ENCODE results near the gene TRIP12. TPM values are rescaled to one million over a fixed set of nuclear protein-coding genes. Genes with fewer than 3 reads are reported as not detected.

Gene TRIP12
- total RNA-seq, 1 experiment from 2014 or later: 175 TPM

DNA sequence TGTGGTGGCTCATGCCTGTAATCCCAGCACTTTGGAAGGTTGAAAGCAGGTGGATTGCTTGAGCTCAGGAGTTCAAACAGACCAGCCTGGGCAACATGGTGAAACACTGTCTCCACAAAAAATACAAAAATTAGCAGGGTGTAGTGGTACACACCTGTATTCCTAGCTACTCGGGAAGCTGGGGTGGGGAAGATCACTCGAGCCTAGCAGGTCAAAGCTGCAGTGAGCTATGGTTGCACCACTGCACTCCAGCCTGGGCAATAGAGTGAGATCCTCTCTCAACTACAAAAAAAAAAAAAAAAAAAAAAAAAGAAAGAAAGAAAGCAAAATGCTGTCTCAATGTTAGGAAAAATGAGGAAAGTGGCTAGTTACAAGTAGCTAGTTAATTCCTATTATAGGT, 56.8 kb downstream of the TRIP12 start:
- Histone ChIP-seq H3K36me3 (ENCODE audit: control insufficient read depth in 1 of 2, insufficient read depth in 2 of 2, low read length in 2 of 2) (no peaks in the 10 kb centered on the region; a peak in 1 of 4 replicates), H3K4me2 (ENCODE audit: low read length) (no peak overlapping the region), H3K4me1 (ENCODE audit: control insufficient read depth in 1 of 2, insufficient read depth in 2 of 2, low read length in 2 of 2) (no peaks in the 10 kb centered on the region), H4K20me1 (ENCODE audit: insufficient read depth) (peaks cover 12% of the 10 kb centered on the region; the same call in 1 of the 2 replicates), H3K9me3 (ENCODE audit: control insufficient read depth in 1 of 2, insufficient read depth in 1 of 2, low read depth in 1 of 2, low read length in 2 of 2) (no peaks in the 10 kb centered on the region), H3K9ac (ENCODE audit: low read length) (no peak overlapping the region), H3K9me2 (ENCODE audit: insufficient read depth) (no peaks in the 10 kb centered on the region), H3K27ac (ENCODE audit: low read depth, low read length) (no peak overlapping the region), H3K27me3 (ENCODE audit: insufficient read depth, low read length) (no peaks in the 10 kb centered on the region), H3K4me3 (replicated peaks in 1 of 2; ENCODE audit: low read depth in 1 of 2, low read length in 2 of 2) (no peak overlapping the region), H3K79me2 (ENCODE audit: insufficient read depth, low read length) (peaks cover 91% of the 10 kb centered on the region), H2AFZ (ENCODE audit: low read depth, low read length, poor library complexity, severe bottlenecking) (no peak overlapping the region)
- TF ChIP-seq JUND (IDR thresholded peaks at IDR 0.05) (no peak), POLR2A (IDR thresholded peaks at IDR 0.05; ENCODE audit: borderline replicate concordance, extremely low read depth, insufficient read depth, insufficient read length) (no peak), RAD21 (IDR thresholded peaks at IDR 0.05; ENCODE audit: low read depth) (no peak), POLR2AphosphoS5 (IDR thresholded peaks at IDR 0.05; ENCODE audit: low read depth, low read length) (no peak), CBX3 (IDR thresholded peaks at IDR 0.05; ENCODE audit: low read depth) (no peak), TCF7L2 (IDR thresholded peaks at IDR 0.05; ENCODE audit: borderline replicate concordance, extremely low read depth, insufficient read depth, insufficient read length) (no peak)
- TF ChIP-seq, protein P1, sequence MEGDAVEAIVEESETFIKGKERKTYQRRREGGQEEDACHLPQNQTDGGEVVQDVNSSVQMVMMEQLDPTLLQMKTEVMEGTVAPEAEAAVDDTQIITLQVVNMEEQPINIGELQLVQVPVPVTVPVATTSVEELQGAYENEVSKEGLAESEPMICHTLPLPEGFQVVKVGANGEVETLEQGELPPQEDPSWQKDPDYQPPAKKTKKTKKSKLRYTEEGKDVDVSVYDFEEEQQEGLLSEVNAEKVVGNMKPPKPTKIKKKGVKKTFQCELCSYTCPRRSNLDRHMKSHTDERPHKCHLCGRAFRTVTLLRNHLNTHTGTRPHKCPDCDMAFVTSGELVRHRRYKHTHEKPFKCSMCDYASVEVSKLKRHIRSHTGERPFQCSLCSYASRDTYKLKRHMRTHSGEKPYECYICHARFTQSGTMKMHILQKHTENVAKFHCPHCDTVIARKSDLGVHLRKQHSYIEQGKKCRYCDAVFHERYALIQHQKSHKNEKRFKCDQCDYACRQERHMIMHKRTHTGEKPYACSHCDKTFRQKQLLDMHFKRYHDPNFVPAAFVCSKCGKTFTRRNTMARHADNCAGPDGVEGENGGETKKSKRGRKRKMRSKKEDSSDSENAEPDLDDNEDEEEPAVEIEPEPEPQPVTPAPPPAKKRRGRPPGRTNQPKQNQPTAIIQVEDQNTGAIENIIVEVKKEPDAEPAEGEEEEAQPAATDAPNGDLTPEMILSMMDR (IDR thresholded peaks at IDR 0.05 in 2 of 3, conservative IDR thresholded peaks at IDR 0.05 in 1 of 3; ENCODE audit: borderline replicate concordance in 1 of 3, insufficient read depth in 1 of 3, low read depth in 2 of 3, low read length in 2 of 3): no peak
- CTCF ChIA-PET: no interaction called here
- BruUV-seq (replicated peaks): no TSS peak
- POLR2A ChIA-PET: no interaction called here
- DNase-seq (ENCODE audit: low read depth, low spot score) (no peak), ATAC-seq (no peak)
- intact Hi-C loops (cut with micrococcal nuclease): no loop called here
- RAD21 ChIA-PET (ENCODE audit: low non-redundant PET in 1 of 2, low total read pairs in 2 of 2, uncharacterized antibody in 2 of 2, unreplicated experiment in 2 of 2): no interaction called here

- Histone ChIP-seq H3K36me3 (ENCODE audit: control insufficient read depth in 1 of 2, insufficient read depth in 2 of 2, low read length in 2 of 2) (peaks cover 5 to 10% of the 10 kb centered on the region in 2 experiments; a peak in 1 of 4 replicates), H3K4me2 (ENCODE audit: low read length) (no peak overlapping the region), H3K79me2 (ENCODE audit: insufficient read depth, low read length) (peaks cover 64% of the 10 kb centered on the region), H3K4me3 (replicated peaks in 1 of 2; ENCODE audit: low read depth in 1 of 2, low read length in 2 of 2) (no peak overlapping the region), H4K20me1 (ENCODE audit: insufficient read depth) (peaks cover 12% of the 10 kb centered on the region; the same call in 1 of the 2 replicates), H2AFZ (ENCODE audit: low read depth, low read length, poor library complexity, severe bottlenecking) (no peak overlapping the region), H3K9me2 (ENCODE audit: insufficient read depth) (no peaks in the 10 kb centered on the region), H3K27ac (ENCODE audit: low read depth, low read length) (no peak overlapping the region), H3K9me3 (ENCODE audit: control insufficient read depth in 1 of 2, insufficient read depth in 1 of 2, low read depth in 1 of 2, low read length in 2 of 2) (no peaks in the 10 kb centered on the region), H3K9ac (ENCODE audit: low read length) (no peak overlapping the region), H3K4me1 (ENCODE audit: control insufficient read depth in 1 of 2, insufficient read depth in 2 of 2, low read length in 2 of 2) (no peaks in the 10 kb centered on the region), H3K27me3 (ENCODE audit: insufficient read depth, low read length) (no peaks in the 10 kb centered on the region)
- BruUV-seq (replicated peaks): no TSS peak
- ChIA-PET POLR2A (no interaction called here), CTCF (no interaction called here), RAD21 (ENCODE audit: low non-redundant PET in 1 of 2, low total read pairs in 2 of 2, uncharacterized antibody in 2 of 2, unreplicated experiment in 2 of 2) (no interaction called here)
- ATAC-seq (no peak), DNase-seq (ENCODE audit: low read depth, low spot score) (no peak)
- no peak for TF ChIP-seq EZH2 (IDR thresholded peaks at IDR 0.05)
- no peak for TF ChIP-seq CEBPB (IDR thresholded peaks at IDR 0.05; ENCODE audit: low read depth)
- no peak for TF ChIP-seq RAD21 (IDR thresholded peaks at IDR 0.05; ENCODE audit: low read depth)
- TF ChIP-seq POLR2AphosphoS5 (IDR thresholded peaks at IDR 0.05; ENCODE audit: low read depth, low read length): no peak
- no peak for TF ChIP-seq ZNF274 (IDR thresholded peaks at IDR 0.05; ENCODE audit: low read depth, low read length)
- no peak for TF ChIP-seq SP1 (IDR thresholded peaks at IDR 0.05; ENCODE audit: low read depth)
- TF ChIP-seq, protein P2, sequence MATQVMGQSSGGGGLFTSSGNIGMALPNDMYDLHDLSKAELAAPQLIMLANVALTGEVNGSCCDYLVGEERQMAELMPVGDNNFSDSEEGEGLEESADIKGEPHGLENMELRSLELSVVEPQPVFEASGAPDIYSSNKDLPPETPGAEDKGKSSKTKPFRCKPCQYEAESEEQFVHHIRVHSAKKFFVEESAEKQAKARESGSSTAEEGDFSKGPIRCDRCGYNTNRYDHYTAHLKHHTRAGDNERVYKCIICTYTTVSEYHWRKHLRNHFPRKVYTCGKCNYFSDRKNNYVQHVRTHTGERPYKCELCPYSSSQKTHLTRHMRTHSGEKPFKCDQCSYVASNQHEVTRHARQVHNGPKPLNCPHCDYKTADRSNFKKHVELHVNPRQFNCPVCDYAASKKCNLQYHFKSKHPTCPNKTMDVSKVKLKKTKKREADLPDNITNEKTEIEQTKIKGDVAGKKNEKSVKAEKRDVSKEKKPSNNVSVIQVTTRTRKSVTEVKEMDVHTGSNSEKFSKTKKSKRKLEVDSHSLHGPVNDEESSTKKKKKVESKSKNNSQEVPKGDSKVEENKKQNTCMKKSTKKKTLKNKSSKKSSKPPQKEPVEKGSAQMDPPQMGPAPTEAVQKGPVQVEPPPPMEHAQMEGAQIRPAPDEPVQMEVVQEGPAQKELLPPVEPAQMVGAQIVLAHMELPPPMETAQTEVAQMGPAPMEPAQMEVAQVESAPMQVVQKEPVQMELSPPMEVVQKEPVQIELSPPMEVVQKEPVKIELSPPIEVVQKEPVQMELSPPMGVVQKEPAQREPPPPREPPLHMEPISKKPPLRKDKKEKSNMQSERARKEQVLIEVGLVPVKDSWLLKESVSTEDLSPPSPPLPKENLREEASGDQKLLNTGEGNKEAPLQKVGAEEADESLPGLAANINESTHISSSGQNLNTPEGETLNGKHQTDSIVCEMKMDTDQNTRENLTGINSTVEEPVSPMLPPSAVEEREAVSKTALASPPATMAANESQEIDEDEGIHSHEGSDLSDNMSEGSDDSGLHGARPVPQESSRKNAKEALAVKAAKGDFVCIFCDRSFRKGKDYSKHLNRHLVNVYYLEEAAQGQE (IDR thresholded peaks at IDR 0.05; ENCODE audit: low read depth): no peak
- TF ChIP-seq ELF1 (IDR thresholded peaks at IDR 0.05; ENCODE audit: borderline replicate concordance, low read depth): no peak
- TF ChIP-seq FOSL1 (IDR thresholded peaks at IDR 0.05; ENCODE audit: low read depth): no peak
- intact Hi-C loops (cut with micrococcal nuclease): no loop called here
These were observed 60.4 kb downstream of the TRIP12 start for GRCh38 chr2:229861431-229861830.
